Lung (tissue), 12 donors: ENCODE results near the gene CDH13. TPM values are rescaled to one million over a fixed set of nuclear protein-coding genes. Genes with fewer than 3 reads are reported as not detected.

ENCODE experiments used
- ATAC-seq: fragments of 200-7000 bp; cut with Tn5 transposase; one replicate; pipeline ENCODE4 v1.9.1; 2020; ENCODE audit warnings: moderate number of reproducible peaks; ENCODE audit not compliant: insufficient read depth, low FRiP score
- DNase-seq, 3 donors: peaks; one replicate each; pipeline ENCODE4 v3.0.0-alpha.2; 2013 to 2017
- H3K27ac ChIP-seq, 2 donors: one replicate each; pipeline ENCODE4 v1.5.1; 2013; ENCODE audit warnings: mild to moderate bottlenecking in 2 of 2, moderate library complexity in 2 of 2, control low read depth in 1 of 2, inconsistent platforms in 1 of 2, low read depth in 1 of 2, low read length in 1 of 2
- H3K27me3 ChIP-seq, 3 donors: one replicate each; pipeline ENCODE4 v1.5.1; 2013; ENCODE audit warnings: low read length in 2 of 3; ENCODE audit not compliant: control insufficient read depth in 3 of 3, insufficient read depth in 3 of 3
- H3K36me3 ChIP-seq, 4 donors: one replicate each; pipeline ENCODE4 v1.5.1; 2013; ENCODE audit warnings: low read length in 4 of 4, mild to moderate bottlenecking in 1 of 4, moderate library complexity in 1 of 4; ENCODE audit not compliant: control insufficient read depth in 4 of 4, insufficient read depth in 4 of 4
- H3K4me1 ChIP-seq, 5 donors: one replicate each; pipeline ENCODE4 v1.5.1; 2013; ENCODE audit warnings: low read length in 5 of 5, mild to moderate bottlenecking in 2 of 5, moderate library complexity in 1 of 5; ENCODE audit not compliant: control insufficient read depth in 5 of 5, insufficient read depth in 5 of 5
- H3K4me3 ChIP-seq: one replicate; pipeline ENCODE4 v1.5.1; 2013; ENCODE audit warnings: mild to moderate bottlenecking, control low read depth, moderate library complexity
- H3K9ac ChIP-seq, 2 donors: one replicate each; pipeline ENCODE4 v1.5.1; 2013; ENCODE audit warnings: low read length in 2 of 2, control low read depth in 1 of 2; ENCODE audit not compliant: insufficient read depth in 1 of 2
- H3K9me3 ChIP-seq, 4 donors: one replicate each; pipeline ENCODE4 v1.5.1; 2013; ENCODE audit warnings: low read length in 3 of 4, mild to moderate bottlenecking in 1 of 4, moderate library complexity in 1 of 4; ENCODE audit not compliant: control insufficient read depth in 4 of 4, insufficient read depth in 3 of 4
- CTCF ChIP-seq: IDR thresholded peaks from 2 replicates; pipeline ENCODE4 v1.5.1; 2012; ENCODE audit warnings: mild to moderate bottlenecking; ENCODE audit errors: control extremely low read depth, extremely low read depth
- WGBS, 2 donors: extraction: QIAGEN DNeasy Blood & Tissue Kit; methylation state at CpG; one replicate each; pipeline ENCODE4 v1.1.7; 2013; 5-methylcytosine and 5-hydroxymethylcytosine counted together
- polyA plus RNA-seq, 2 donors: library from polyadenylated mRNA; stranded (reverse); fragments of 200-250 nt; gene quantifications; one replicate each; pipeline ENCODE4 v1.2.1, GENCODE V29; 2013
- total RNA-seq, 2 donors: library from RNA; depleted of rRNA in 1 of 2; stranded (reverse); fragments of >200 nt in 1 of 2; gene quantifications; one replicate each; pipeline ENCODE4 v1.2.1, GENCODE V29; 2014 to 2021
- donor health status: control.
- donor health status: control.
- donor health status: Bipolar disorder and iron deficiency.
- donor health status: healthy.
- donor health status: DM: yes; HTN: yes; CAD: no.

CDH13 gene
- total and polyA plus RNA-seq, 4 donors = 2.1 to 12.3 (median 7.3) TPM

- Histone ChIP-seq H3K36me3 (peaks cover 0 to 1% (median 0%) of the 10 kb centered on the region in 4 donors), H3K4me1 (peaks cover under 1 to 15% (median 10%) of the 10 kb centered on the region in 5 donors), H3K4me3 (no peak overlapping the region), H3K27me3 (no peaks in the 10 kb centered on the region), H3K27ac (no peak overlapping the region), H3K9me3 (no peaks in the 10 kb centered on the region), H3K9ac (no peak overlapping the region)
- 93 to 94% methylated on average over 12 of the region's 12 CpGs for WGBS, 2 donors
- TF ChIP-seq CTCF = no peak
- ATAC-seq = no peak
- no peak for DNase-seq
Measured at GRCh38 chr16:83817022-83817421, 1190.3 kb downstream of the CDH13 start.

- WGBS, 2 donors = 90 to 92% methylated on average over 5 of the region's 5 CpGs
- no peak for TF ChIP-seq CTCF
- Histone ChIP-seq H3K27ac (no peak overlapping the region), H3K36me3 (no peaks in the 10 kb centered on the region), H3K4me1 (peaks cover 0 to 15% (median 10%) of the 10 kb centered on the region in 5 donors), H3K9ac (no peak overlapping the region), H3K4me3 (no peak overlapping the region), H3K27me3 (no peaks in the 10 kb centered on the region), H3K9me3 (no peaks in the 10 kb centered on the region)
- DNase-seq = no peak
- ATAC-seq = no peak
Measured at GRCh38 chr16:83818276-83818675, 1191.5 kb downstream of the CDH13 start.

- peaks cover 0 to 6% (median 3%) of the 10 kb centered on the region in 5 donors for H3K4me1 ChIP-seq
- TF ChIP-seq CTCF = no peak
- ATAC-seq (no peak), DNase-seq (no peak)
- no peaks in the 10 kb centered on the region for H3K36me3 ChIP-seq
- no peak overlapping the region for H3K4me3 ChIP-seq
- H3K27ac ChIP-seq = no peak overlapping the region
- H3K27me3 ChIP-seq = no peaks in the 10 kb centered on the region
- H3K9me3 ChIP-seq = no peaks in the 10 kb centered on the region
- H3K9ac ChIP-seq = no peak overlapping the region
- WGBS, 2 donors = 50 to 69% methylated on average over 8 of the region's 8 CpGs
Measured at GRCh38 chr16:83819361-83819760, 1192.6 kb downstream of the CDH13 start.
